Measurements from ENCODE around the gene RAPGEF3.

GRCh38 chr12:47718531-47718930, 40.1 kb downstream of the RAPGEF3 start:
- TF ChIP-seq POLR2A (IDR thresholded peaks at IDR 0.05; ENCODE audit: low read length): no peak
- TF ChIP-seq GATA1 (IDR thresholded peaks at IDR 0.05; ENCODE audit: low read depth, low read length): no peak

All from erythroblast (primary cell).